ENCODE data around the gene GAS7.

- no peak for TF ChIP-seq TARDBP (CRISPR knock-in tag; IDR thresholded peaks at IDR 0.05)
- TF ChIP-seq CTCF (CRISPR knock-in tag; IDR thresholded peaks at IDR 0.05) = no peak
- no peak for TF ChIP-seq ATF2 (CRISPR knock-in tag; IDR thresholded peaks at IDR 0.05)
- TF ChIP-seq HOMEZ (CRISPR knock-in tag; IDR thresholded peaks at IDR 0.05; ENCODE audit: low read depth) = no peak
- TF ChIP-seq IRF1 (CRISPR knock-in tag; IDR thresholded peaks at IDR 0.05; ENCODE audit: low read depth) = no peak
- TF ChIP-seq FOXP1 (IDR thresholded peaks at IDR 0.05) = no peak
- TF ChIP-seq FOXP1 (CRISPR knock-in tag; IDR thresholded peaks at IDR 0.05) = no peak
- TF ChIP-seq RBAK (CRISPR knock-in tag; IDR thresholded peaks at IDR 0.05) = no peak
- no peak for TF ChIP-seq HES4 (CRISPR knock-in tag; IDR thresholded peaks at IDR 0.05; ENCODE audit: borderline replicate concordance)
- no peak for TF ChIP-seq RXRA (CRISPR knock-in tag; IDR thresholded peaks at IDR 0.05)
- TF ChIP-seq ATRX (CRISPR knock-in tag; IDR thresholded peaks at IDR 0.05; ENCODE audit: borderline replicate concordance) = no peak
- no peak for TF ChIP-seq ZNF280D (CRISPR knock-in tag; IDR thresholded peaks at IDR 0.05)
- TF ChIP-seq ZNF263 (CRISPR knock-in tag; IDR thresholded peaks at IDR 0.05) = no peak
- TF ChIP-seq POLR2A (IDR thresholded peaks at IDR 0.05; ENCODE audit: insufficient read depth in 1 of 2, low read depth in 2 of 2, low read length in 2 of 2) = no peak
Observed at GRCh38 chr17:10243883-10244844, 45.8 kb upstream of the GAS7 start.
